UCSD-AML1 (cell line): ENCODE measurements around the gene PARD3B.

ENCODE experiments used
- DNase-seq: peaks from one replicate; lab custom pipeline; 2025; ENCODE audit not compliant: unreplicated experiment; lab: John Stamatoyannopoulos, UW

The PARD3B gene

GRCh38 chr2:205040323-205040722, 495.0 kb downstream of the PARD3B start:
- no peak for DNase-seq

- DNase-seq, result no peak
Measured at GRCh38 chr2:205041472-205042130, 496.3 kb downstream of the PARD3B start.

- no peak for DNase-seq
Measured at GRCh38 chr2:205043285-205043684, 498.0 kb downstream of the PARD3B start.

- DNase-seq, result no peak
Measured at GRCh38 chr2:205045706-205046105, 500.4 kb downstream of the PARD3B start.

- no peak for DNase-seq
Measured at GRCh38 chr2:205047273-205047839, 502.1 kb downstream of the PARD3B start.

GRCh38 chr2:205051417-205051816, 506.1 kb downstream of the PARD3B start:
- DNase-seq, result no peak

GRCh38 chr2:205052781-205053180, 507.5 kb downstream of the PARD3B start:
- no peak for DNase-seq

GRCh38 chr2:205053827-205054410, 508.6 kb downstream of the PARD3B start:
- DNase-seq, result no peak

GRCh38 chr2:205054789-205055188, 509.5 kb downstream of the PARD3B start:
- DNase-seq, result no peak

- no peak for DNase-seq
Measured at GRCh38 chr2:205055251-205055650, 510.0 kb downstream of the PARD3B start.

- DNase-seq, result no peak
Measured at GRCh38 chr2:205056151-205056561, 510.9 kb downstream of the PARD3B start.

- DNase-seq, result no peak
Measured at GRCh38 chr2:205058409-205058808, 513.1 kb downstream of the PARD3B start.

- DNase-seq, result no peak
Measured at GRCh38 chr2:205060269-205060668, 515.0 kb downstream of the PARD3B start.

GRCh38 chr2:205066081-205066480, 520.8 kb downstream of the PARD3B start:
- DNase-seq, result no peak

GRCh38 chr2:205069928-205070327, 524.7 kb downstream of the PARD3B start:
- DNase-seq, result no peak

- no peak for DNase-seq
Measured at GRCh38 chr2:205070889-205071288, 525.6 kb downstream of the PARD3B start.

- no peak for DNase-seq
Measured at GRCh38 chr2:205073433-205074020, 528.3 kb downstream of the PARD3B start.

- no peak for DNase-seq
Measured at GRCh38 chr2:205076405-205076804, 531.1 kb downstream of the PARD3B start.

GRCh38 chr2:205077159-205077558, 531.9 kb downstream of the PARD3B start:
- DNase-seq, result no peak

- DNase-seq, result no peak
Measured at GRCh38 chr2:205078762-205079161, 533.5 kb downstream of the PARD3B start.

GRCh38 chr2:205079173-205079572, 533.9 kb downstream of the PARD3B start:
- no peak for DNase-seq

- no peak for DNase-seq
Measured at GRCh38 chr2:205086662-205087061, 541.4 kb downstream of the PARD3B start.
